SH-SY5Y (cell line): ENCODE results near the gene EXOC1.

Experiments used
- GATA2 ChIP-seq: IDR thresholded peaks from 2 replicates; pipeline ENCODE4 v1.6.1; 2011; ENCODE audit warnings: mild to moderate bottlenecking, low read depth, low read length
- GATA3 ChIP-seq: IDR thresholded peaks from 2 replicates; pipeline ENCODE4 v1.6.1; 2011; ENCODE audit warnings: low read depth, mild to moderate bottlenecking, low read length, moderate library complexity

Gene EXOC1

GRCh38 chr4:55838356-55838755 is 15.1 kb upstream of the EXOC1 start:
- no peak for TF ChIP-seq GATA3

DNA sequence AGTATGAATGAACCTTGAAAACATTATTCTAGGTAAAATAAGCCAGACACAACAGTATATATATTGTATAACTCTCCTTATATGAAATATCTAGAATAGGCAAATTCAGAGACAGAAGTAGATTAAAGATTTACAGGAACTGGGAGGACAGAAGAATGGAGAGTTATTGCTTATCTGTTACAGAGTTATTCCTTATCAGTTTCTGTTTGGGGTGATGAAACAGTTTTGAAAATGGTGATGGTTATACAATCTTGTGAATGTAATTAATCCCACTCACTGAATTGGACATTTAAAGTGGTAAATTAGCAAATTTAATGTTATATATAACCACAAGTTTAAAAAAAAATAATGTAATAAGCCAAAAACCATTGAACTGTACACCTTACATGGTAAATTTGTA is 14.5 kb upstream of the EXOC1 start:
- no peak for TF ChIP-seq GATA3
- TF ChIP-seq GATA2, result no peak

- no peak for TF ChIP-seq GATA2
- no peak for TF ChIP-seq GATA3
Observed at GRCh38 chr4:55840956-55841355, 12.5 kb upstream of the EXOC1 start.

- TF ChIP-seq GATA2 (no peak), GATA3 (no peak)
Observed at GRCh38 chr4:55849724-55850123, 3.7 kb upstream of the EXOC1 start.

DNA sequence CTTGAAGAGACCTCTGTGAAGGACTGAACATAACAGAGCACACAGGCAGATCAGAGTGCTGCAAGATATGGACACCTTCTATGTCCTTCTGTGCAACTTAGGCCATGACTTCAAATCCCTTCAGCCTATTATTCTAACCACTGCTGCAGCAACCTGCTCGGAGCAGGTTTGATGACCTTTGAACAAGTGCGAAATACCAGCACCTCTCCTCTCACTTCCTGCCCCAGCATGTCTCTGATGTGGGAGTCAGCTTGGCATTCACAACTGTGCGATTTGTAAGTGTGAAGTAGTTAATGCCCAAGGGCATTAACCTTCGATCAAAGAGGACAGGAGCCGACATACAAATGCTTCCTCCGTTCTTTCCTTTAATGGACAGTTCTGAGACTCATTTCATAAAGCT is 1.6 kb upstream of the EXOC1 start:
- TF ChIP-seq GATA3 (no peak), GATA2 (no peak)

- TF ChIP-seq GATA2 (no peak), GATA3 (no peak)
Observed at GRCh38 chr4:55854129-55854528, 681 bp downstream of the EXOC1 start.

DNA sequence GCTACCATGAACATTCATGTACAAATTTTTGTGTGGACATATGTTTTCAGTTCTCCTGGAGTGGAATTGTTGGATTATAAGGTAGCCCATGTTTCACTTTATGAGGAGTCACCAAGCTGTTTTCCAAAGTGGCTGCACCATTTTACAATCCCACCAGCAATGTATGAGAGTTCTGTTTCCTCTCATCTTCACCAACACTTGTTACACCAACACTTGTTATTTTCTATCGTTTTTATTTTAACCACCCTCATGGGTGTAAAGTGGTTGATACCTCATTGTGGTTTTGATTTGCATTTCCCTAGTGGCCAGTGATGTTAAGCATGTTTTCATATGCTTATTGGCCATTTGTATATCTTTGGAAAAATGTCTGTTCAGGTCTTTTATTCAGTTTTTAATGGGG is 4.1 kb downstream of the EXOC1 start:
- TF ChIP-seq GATA3 (no peak), GATA2 (no peak)

DNA sequence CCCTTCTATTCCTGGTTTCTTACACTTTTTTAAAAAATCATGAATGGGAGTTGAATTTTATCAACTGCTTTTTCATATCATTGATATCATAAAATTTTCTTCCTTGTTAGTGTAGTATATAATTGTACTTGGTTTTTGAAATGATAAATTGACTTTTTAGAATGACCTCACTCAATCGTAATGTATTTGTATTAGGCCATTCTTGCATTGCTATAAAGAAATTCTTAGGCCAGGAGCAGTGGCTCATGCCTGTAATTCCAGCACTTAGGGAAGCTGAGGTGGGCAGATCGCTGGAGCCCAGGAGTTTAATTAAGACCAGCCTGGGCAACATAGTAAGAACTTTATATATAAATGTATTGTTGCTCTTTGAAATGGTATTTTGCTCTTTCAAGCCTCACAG is 6.3 kb downstream of the EXOC1 start:
- TF ChIP-seq GATA3, result no peak
- no peak for TF ChIP-seq GATA2

DNA sequence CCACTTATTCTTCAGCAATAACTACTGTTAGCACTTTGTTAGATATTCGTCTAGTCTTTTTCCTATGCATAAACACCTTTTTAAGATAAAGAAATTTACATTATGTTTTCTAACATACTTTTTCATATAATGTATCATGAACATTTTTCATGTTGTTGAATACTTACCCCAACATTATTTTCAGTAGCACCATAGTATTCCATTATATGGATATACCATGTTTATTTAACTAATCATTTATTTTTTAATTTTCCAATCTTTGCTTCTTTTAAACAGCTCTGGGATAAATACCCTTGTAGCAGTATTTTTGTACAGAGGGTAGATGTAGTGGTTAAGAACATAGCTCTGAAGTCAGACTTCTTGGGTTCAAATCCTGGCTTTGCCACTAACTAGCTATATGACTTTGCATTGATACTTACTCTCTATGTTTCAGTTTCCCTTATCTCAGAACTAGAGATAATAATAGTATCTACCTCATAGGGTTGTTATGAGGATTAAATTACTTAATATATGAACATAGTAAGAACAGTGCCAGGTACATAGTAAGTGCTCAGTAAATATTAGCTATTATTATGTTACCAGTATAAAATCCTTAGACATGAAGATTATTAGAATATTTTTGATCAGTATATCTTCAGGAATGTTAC is 11.3 kb downstream of the EXOC1 start:
- no peak for TF ChIP-seq GATA2
- TF ChIP-seq GATA3, result no peak

- TF ChIP-seq GATA2, result no peak
- no peak for TF ChIP-seq GATA3
Observed at GRCh38 chr4:55865228-55865806, 11.9 kb downstream of the EXOC1 start.

DNA sequence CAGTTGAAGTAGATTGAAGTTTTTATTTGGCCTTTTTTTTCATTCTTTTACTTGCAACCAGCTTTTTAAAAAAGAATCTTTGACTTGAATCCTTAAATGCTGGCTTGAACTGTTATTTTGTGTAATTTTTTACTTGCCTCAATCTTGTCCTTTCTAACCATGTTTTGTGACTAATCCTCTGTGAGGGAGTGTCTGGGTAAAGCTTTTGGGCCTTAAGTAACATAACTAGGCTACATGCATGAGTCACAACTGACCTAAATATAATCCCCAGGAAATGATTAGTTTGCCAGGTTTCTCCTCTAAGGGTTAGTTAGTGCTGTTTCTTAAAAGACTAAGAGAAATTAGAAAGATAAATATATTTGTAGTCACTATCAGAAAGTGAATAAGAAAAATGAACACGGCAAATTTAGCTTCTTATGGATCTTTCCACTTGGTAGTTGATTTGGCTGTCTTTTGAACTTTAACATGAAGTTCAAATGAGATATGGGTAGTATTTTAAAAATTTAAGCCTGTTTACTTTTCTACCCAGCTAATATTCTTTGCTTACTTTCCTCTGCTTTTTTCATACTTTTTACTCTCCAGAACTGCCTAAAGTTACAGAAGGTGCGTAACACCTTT is 13.0 kb downstream of the EXOC1 start:
- TF ChIP-seq GATA3 (no peak), GATA2 (no peak)

DNA sequence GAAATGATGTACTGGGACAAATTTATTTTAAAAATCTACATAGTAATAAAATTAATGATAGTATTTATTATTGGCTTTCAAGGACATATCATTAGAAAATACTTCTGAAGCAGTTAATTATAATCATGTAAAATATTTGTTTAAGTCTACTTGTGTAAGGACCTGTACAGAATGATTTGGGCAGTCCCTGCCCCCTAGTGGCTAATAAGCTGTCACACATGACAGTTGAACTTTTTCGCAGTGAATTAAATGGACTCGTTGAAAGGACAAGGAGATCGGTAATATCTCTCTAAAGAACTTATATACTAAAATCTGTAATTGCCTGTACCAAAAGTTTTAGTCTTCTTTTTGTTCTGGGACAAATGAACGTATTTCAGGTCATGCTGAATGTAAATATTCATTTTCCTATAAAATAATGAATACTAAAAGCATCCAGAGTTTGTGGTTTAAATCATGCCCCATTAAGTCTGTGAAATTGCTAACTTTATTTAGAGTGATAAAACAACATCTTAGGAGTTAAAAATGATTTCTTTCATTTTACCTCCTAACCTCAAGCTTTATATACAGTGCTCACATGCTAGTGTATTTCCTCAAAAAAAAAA is 13.6 kb downstream of the EXOC1 start:
- TF ChIP-seq GATA3, result no peak
- no peak for TF ChIP-seq GATA2

DNA sequence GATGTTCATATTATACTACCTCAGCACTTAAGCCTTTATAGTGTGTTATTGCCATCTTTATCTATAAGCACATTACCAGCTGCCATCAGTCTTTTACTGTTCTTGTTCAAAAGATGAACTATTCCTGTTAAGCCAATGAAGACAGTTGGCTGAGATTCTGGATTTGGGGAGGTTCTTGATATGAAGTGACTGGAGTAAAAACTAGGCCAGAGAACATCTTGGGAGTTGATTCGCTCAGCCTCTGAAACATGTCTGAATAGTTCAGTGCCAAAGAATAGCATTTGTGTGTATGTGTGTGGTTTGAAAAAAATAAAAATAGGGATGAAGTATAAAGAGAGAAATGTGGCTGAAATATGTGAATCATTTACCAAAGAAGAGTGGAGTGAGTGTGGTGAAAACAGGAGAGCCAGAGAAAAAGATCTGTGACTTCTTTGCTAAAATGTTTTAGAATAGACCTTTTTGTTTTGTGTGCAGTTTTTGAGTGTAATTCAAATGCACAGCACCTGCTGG is 15.2 kb downstream of the EXOC1 start:
- TF ChIP-seq GATA2 (no peak), GATA3 (no peak)

DNA sequence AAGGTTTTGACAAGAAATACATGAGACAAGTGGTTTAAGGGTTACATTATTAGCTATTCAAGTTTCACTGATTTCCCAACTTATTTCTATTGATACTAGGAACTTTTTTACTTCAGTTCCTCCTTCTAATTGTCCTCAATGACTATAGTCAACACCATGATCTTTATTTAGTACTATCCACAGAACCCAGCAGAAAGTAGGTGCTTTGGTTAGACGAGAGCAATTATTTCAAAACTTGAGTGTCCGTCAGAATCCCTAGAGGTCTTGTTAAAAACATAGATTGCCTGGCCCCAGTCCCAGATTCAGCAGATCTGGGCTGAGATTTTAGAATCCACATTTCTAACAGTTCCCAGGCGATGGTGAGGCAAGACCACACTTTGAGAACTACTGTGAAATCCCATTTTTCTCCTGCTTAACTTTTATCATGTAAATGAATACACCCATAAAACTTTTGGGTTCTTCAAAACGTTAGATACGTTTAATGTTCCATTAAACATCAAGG is 17.9 kb downstream of the EXOC1 start:
- TF ChIP-seq GATA2 (no peak), GATA3 (no peak)
